HepG2 (cell line): ENCODE measurements around the gene SIRT1. TPM values are rescaled to one million over a fixed set of nuclear protein-coding genes. Genes with fewer than 3 reads are reported as not detected.

Experiments
- ATAC-seq: fragments of 200-7000 bp; cut with Tn5 transposase; 3 replicates; pipeline ENCODE4 v1.9.1; 2020; ENCODE audit warnings: mild to moderate bottlenecking, moderate library complexity
- BruUV-seq: library from RNA; stranded (reverse); fragments of 400-500 nt; replicated peaks from 2 replicates; lab custom pipeline; 2021; lab: Mats Ljungman, UMichigan
- CTCF ChIA-PET: fragments of 300-600 bp; formaldehyde crosslinking; extraction: SDS; loops from one replicate; lab custom pipeline; 2021; ENCODE audit warnings: low total read pairs, inconsistent platforms, low intra/inter-chr PET ratio; lab: Yijun Ruan, JAX
- POLR2A ChIA-PET: fragments of 350-600 bp; sonication (Branson Sonifier 250); formaldehyde crosslinking; loops from one replicate; lab custom pipeline; 2020; ENCODE audit warnings: antibody characterized with exemption, inconsistent platforms; lab: Yijun Ruan, JAX
- DNase-seq: peaks from one replicate; pipeline ENCODE4 v3.0.0-alpha.2; 2015; ENCODE audit warnings: low spot score
- FAIRE-seq: peaks from 3 replicates; lab custom pipeline; 2011; peaks lifted over from hg19 to GRCh38; lab: Jason Lieb, UNC
- H2AFZ ChIP-seq: one replicate; pipeline ENCODE4 v1.6.1; 2011; ENCODE audit warnings: low read length, inconsistent platforms
- H3K27ac ChIP-seq: fragments of 300-600 bp; 3 replicates; pipeline ENCODE4 v1.8.0; 2011; ENCODE audit warnings: mixed run types, mild to moderate bottlenecking, mixed read lengths, low read length, inconsistent platforms; ENCODE audit not compliant: insufficient read depth; ENCODE audit errors: extremely low read length
- H3K27me3 ChIP-seq, 2 experiments: fragments of 200-600 bp in 1 of 2; 2 replicates in 1 of 2; 3 replicates in 1 of 2; pipeline versions ENCODE4 v1.6.0 to v1.8.0; 2011; ENCODE audit warnings: low read length in 2 of 2, mild to moderate bottlenecking in 2 of 2, moderate library complexity in 2 of 2, inconsistent platforms in 1 of 2; ENCODE audit not compliant: insufficient read depth in 2 of 2, control insufficient read depth in 1 of 2
- H3K36me3 ChIP-seq, 2 experiments: fragments of 200-600 bp in 1 of 2; replicated peaks in 1 of 2; 2 replicates in 1 of 2; 3 replicates in 1 of 2; pipeline versions ENCODE4 v1.5.1 to v1.8.0; 2011; ENCODE audit warnings: low read length in 2 of 2, inconsistent platforms in 1 of 2; ENCODE audit not compliant: insufficient read depth in 2 of 2, control insufficient read depth in 1 of 2
- H3K4me1 ChIP-seq: 2 replicates; pipeline ENCODE4 v1.5.1; 2012; ENCODE audit warnings: low read length, inconsistent platforms; ENCODE audit not compliant: insufficient read depth
- H3K4me2 ChIP-seq: 2 replicates; pipeline ENCODE4 v1.6.0; 2011; ENCODE audit warnings: low read depth, low read length, inconsistent platforms
- H3K4me3 ChIP-seq, 3 experiments: fragments of 200-600 bp in 1 of 3; sonication (generic), shearing (Covaris generic) in 1 of 3; replicated peaks in 1 of 3; 2 replicates each; pipeline ENCODE4 v1.5.1; 2011 to 2016; ENCODE audit warnings: low read length in 3 of 3, inconsistent platforms in 2 of 3, low read depth in 2 of 3, mild to moderate bottlenecking in 2 of 3, control low read depth in 1 of 3, mixed read lengths in 1 of 3; ENCODE audit not compliant: insufficient read depth in 1 of 3
- H3K79me2 ChIP-seq: one replicate; pipeline ENCODE4 v1.6.1; 2011; ENCODE audit warnings: low read length, inconsistent platforms; ENCODE audit not compliant: insufficient read depth
- H3K9ac ChIP-seq: 2 replicates; pipeline ENCODE4 v1.6.0; 2011; ENCODE audit warnings: mild to moderate bottlenecking, low read depth, low read length, inconsistent platforms; ENCODE audit not compliant: insufficient read depth
- H3K9me3 ChIP-seq: 2 replicates; pipeline ENCODE4 v1.5.1; 2012; ENCODE audit warnings: mild to moderate bottlenecking, low read length
- H4K20me1 ChIP-seq: 2 replicates; pipeline ENCODE4 v1.6.0; 2011; ENCODE audit warnings: inconsistent platforms, mild to moderate bottlenecking, low read length, moderate library complexity; ENCODE audit not compliant: insufficient read depth
- AKAP8 ChIP-seq: sonication (generic); formaldehyde crosslinking; IDR thresholded peaks from 2 replicates; pipeline ENCODE4 v1.5.1; 2020; ENCODE audit warnings: mild to moderate bottlenecking, missing genetic modification reagents
- BATF2 ChIP-seq: sonication (generic); formaldehyde crosslinking; IDR thresholded peaks from 2 replicates; pipeline ENCODE4 v1.8.0; 2022; ENCODE audit warnings: mild to moderate bottlenecking, missing genetic modification reagents, moderate library complexity
- ELK4 ChIP-seq: sonication (generic); formaldehyde crosslinking; IDR thresholded peaks from 2 replicates; pipeline ENCODE4 v1.9.0; 2021; ENCODE audit warnings: missing genetic modification reagents, borderline replicate concordance
- JDP2 ChIP-seq: sonication (generic); formaldehyde crosslinking; IDR thresholded peaks from 2 replicates; pipeline ENCODE4 v1.8.1; 2022; ENCODE audit warnings: missing genetic modification reagents, borderline replicate concordance
- SCMH1 ChIP-seq: sonication (generic); formaldehyde crosslinking; IDR thresholded peaks from 2 replicates; pipeline ENCODE4 v1.9.0; 2021; ENCODE audit warnings: missing genetic modification reagents, mild to moderate bottlenecking, borderline replicate concordance
- YEATS2 ChIP-seq: sonication (generic); formaldehyde crosslinking; IDR thresholded peaks from 2 replicates; pipeline ENCODE4 v1.4.0; 2020; ENCODE audit warnings: missing genetic modification reagents, borderline replicate concordance
- ZFP1 ChIP-seq: IDR thresholded peaks from 2 replicates; pipeline ENCODE4 v1.6.1; 2016
- ZFP37 ChIP-seq: sonication (generic); formaldehyde crosslinking; IDR thresholded peaks from 2 replicates; pipeline ENCODE4 v1.4.0; 2020; ENCODE audit warnings: missing genetic modification reagents, borderline replicate concordance
- ZNF326 ChIP-seq: sonication (generic); formaldehyde crosslinking; IDR thresholded peaks from 2 replicates; pipeline ENCODE4 v1.4.0; 2020; ENCODE audit warnings: missing genetic modification reagents, borderline replicate concordance
- WGBS: methylation state at CpG from one replicate; pipeline ENCODE4 v1.1.6; 2017; ENCODE audit warnings: low lambda C conversion rate; 5-methylcytosine and 5-hydroxymethylcytosine counted together
- in situ Hi-C: cut with HindIII; loops from 2 replicates; pipeline ENCODE4 v1.10.0; 2017; ENCODE audit warnings: low pct_unique_long_range_greater_than_20kb; ENCODE audit not compliant: extremely low pct_ligation_motif_present
- intact Hi-C: fragments of 100-400 bp; cut with micrococcal nuclease; formaldehyde crosslinking; loops from one replicate; pipeline ENCODE4 v1.10.0; 2022; ENCODE audit not compliant: unreplicated experiment
- polyA plus RNA-seq, 8 experiments: library from polyadenylated mRNA; depleted of rRNA in 3 of 8; stranded (reverse) in 7 of 8; unstranded in 1 of 8; fragments of >200 nt; fragmentation: Illumina TruSeq in 4 of 8; extraction: Trizol in 4 of 8; gene quantifications; 2 replicates each; pipeline versions ENCODE4 v1.2.1 to v1.2.3, GENCODE V29; 2011 to 2016; ENCODE audit warnings: low read depth in 4 of 8, missing spikeins in 1 of 8, mixed read lengths in 1 of 8; ENCODE audit not compliant: insufficient read depth in 1 of 8
- total RNA-seq, 5 experiments: library from RNA; depleted of rRNA; stranded (reverse); fragments of >200 nt; fragmentation: Illumina TruSeq; extraction: Trizol; gene quantifications; 2 replicates each; pipeline ENCODE4 v1.2.3, GENCODE V29; 2016; ENCODE audit warnings: low read depth in 1 of 5
- TF ChIP-seq, protein P1 (sequence below): sonication (generic); formaldehyde crosslinking; IDR thresholded peaks from 2 replicates; pipeline ENCODE4 v1.8.1; 2023; ENCODE audit warnings: mild to moderate bottlenecking, missing genetic modification reagents
- TF ChIP-seq, protein P2 (sequence below): IDR thresholded peaks from 2 replicates; pipeline ENCODE4 v1.6.1; 2016; ENCODE audit warnings: missing compliant biosample characterization, missing genetic modification reagents, borderline replicate concordance

The SIRT1 gene
- total and polyA plus RNA-seq, 2 of the 13 experiments (the other 11 are each of a cell fraction or from before 2014, with no cell fraction given) = 9.4 to 10.2 TPM

- TF ChIP-seq BATF2 (CRISPR knock-in tag) (no peak), ELK4 (CRISPR knock-in tag) (no peak)
- TF ChIP-seq, all 625 proteins: peak for 77
These were observed 600 bp downstream of the SIRT1 start (continued) for GRCh38 chr10:67884842-67885670.

- Histone ChIP-seq H3K9ac (no peak overlapping the region), H3K27ac (no peak overlapping the region), H3K4me3 (no peak overlapping the region), H3K27me3 (no peaks in the 10 kb centered on the region), H3K9me3 (no peaks in the 10 kb centered on the region), H3K79me2 (peaks cover 10% of the 10 kb centered on the region), H3K4me1 (peaks cover 15% of the 10 kb centered on the region), H3K4me2 (no peak overlapping the region), H3K36me3 (peaks cover 10 to 54% of the 10 kb centered on the region in 2 experiments), H2AFZ (no peak overlapping the region), H4K20me1 (no peaks in the 10 kb centered on the region; the same call in none of the 2 replicates)
- in situ Hi-C loops (no loop called here), intact Hi-C loops (no loop called here)
- POLR2A ChIA-PET = no interaction called here
- FAIRE-seq (no peak), ATAC-seq (no peak), DNase-seq (no peak)
- 90% methylated on average over 14 of the region's 14 CpGs for WGBS
- BruUV-seq = no TSS peak
- TF ChIP-seq YEATS2 (CRISPR knock-in tag) (no peak), ZNF326 (CRISPR knock-in tag) (no peak), AKAP8 (CRISPR knock-in tag) (no peak), ZFP1 (CRISPR knock-in tag) (no peak), SCMH1 (CRISPR knock-in tag) (no peak), JDP2 (CRISPR knock-in tag) (no peak), ZFP37 (CRISPR knock-in tag) (no peak)
- TF ChIP-seq, protein P1, sequence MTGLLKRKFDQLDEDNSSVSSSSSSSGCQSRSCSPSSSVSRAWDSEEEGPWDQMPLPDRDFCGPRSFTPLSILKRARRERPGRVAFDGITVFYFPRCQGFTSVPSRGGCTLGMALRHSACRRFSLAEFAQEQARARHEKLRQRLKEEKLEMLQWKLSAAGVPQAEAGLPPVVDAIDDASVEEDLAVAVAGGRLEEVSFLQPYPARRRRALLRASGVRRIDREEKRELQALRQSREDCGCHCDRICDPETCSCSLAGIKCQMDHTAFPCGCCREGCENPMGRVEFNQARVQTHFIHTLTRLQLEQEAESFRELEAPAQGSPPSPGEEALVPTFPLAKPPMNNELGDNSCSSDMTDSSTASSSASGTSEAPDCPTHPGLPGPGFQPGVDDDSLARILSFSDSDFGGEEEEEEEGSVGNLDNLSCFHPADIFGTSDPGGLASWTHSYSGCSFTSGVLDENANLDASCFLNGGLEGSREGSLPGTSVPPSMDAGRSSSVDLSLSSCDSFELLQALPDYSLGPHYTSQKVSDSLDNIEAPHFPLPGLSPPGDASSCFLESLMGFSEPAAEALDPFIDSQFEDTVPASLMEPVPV (CRISPR knock-in tag) = no peak
- TF ChIP-seq, protein P2, sequence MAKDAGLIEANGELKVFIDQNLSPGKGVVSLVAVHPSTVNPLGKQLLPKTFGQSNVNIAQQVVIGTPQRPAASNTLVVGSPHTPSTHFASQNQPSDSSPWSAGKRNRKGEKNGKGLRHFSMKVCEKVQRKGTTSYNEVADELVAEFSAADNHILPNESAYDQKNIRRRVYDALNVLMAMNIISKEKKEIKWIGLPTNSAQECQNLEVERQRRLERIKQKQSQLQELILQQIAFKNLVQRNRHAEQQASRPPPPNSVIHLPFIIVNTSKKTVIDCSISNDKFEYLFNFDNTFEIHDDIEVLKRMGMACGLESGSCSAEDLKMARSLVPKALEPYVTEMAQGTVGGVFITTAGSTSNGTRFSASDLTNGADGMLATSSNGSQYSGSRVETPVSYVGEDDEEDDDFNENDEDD (CRISPR knock-in tag) = no peak
- CTCF ChIA-PET = no interaction called here
These were observed 9.2 kb downstream of the SIRT1 start for GRCh38 chr10:67893637-67894036.
